ENCODE results near the gene PHACTR3.

The PHACTR3 gene

GRCh38 chr20:59568509-59569024 is 35.8 kb upstream of the PHACTR3 start:
- Histone ChIP-seq H3K4me2 (ENCODE audit: low read depth, low read length) (no peak overlapping the region), H3K9ac (ENCODE audit: low read length) (no peak overlapping the region), H3K9me2 (replicated peaks; ENCODE audit: insufficient read depth, low read length) (no peaks in the 10 kb centered on the region), H4K20me1 (ENCODE audit: insufficient read depth, low read length) (no peaks in the 10 kb centered on the region), H3K27me3 (replicated peaks; ENCODE audit: insufficient read depth, low read length) (peaks cover 69% of the 10 kb centered on the region), H3K36me3 (replicated peaks; ENCODE audit: insufficient read depth, low read length) (no peaks in the 10 kb centered on the region), H3F3A (ENCODE audit: insufficient read depth, low read length) (no peaks in the 10 kb centered on the region), H3K4me1 (ENCODE audit: low read length) (no peaks in the 10 kb centered on the region), H3K4me3 (ENCODE audit: low read length) (no peak overlapping the region), H2AFZ (ENCODE audit: low read length) (no peak overlapping the region), H3K27ac (ENCODE audit: low read length) (no peak overlapping the region), H3K79me2 (ENCODE audit: low read length) (no peaks in the 10 kb centered on the region), H3K9me3 (replicated peaks; ENCODE audit: insufficient read depth, low read length) (no peaks in the 10 kb centered on the region)
- no peak for DNase-seq
- TF ChIP-seq EZH2 (optimal IDR thresholded peaks at IDR 0.05; ENCODE audit: low read depth, low read length) (no peak), CTCF (IDR thresholded peaks at IDR 0.05; ENCODE audit: low read length) (no peak), EZH2phosphoT487 (IDR thresholded peaks at IDR 0.05; ENCODE audit: low read length) (no peak)

GRCh38 chr20:59569305-59569704 is 35.0 kb upstream of the PHACTR3 start:
- no peaks in the 10 kb centered on the region for H3K36me3 ChIP-seq (replicated peaks; ENCODE audit: insufficient read depth, low read length)
- no peaks in the 10 kb centered on the region for H3F3A ChIP-seq (ENCODE audit: insufficient read depth, low read length)
- no peak overlapping the region for H3K9ac ChIP-seq (ENCODE audit: low read length)
- no peak for DNase-seq
- TF ChIP-seq EZH2 (optimal IDR thresholded peaks at IDR 0.05; ENCODE audit: low read depth, low read length) (no peak), CTCF (IDR thresholded peaks at IDR 0.05; ENCODE audit: low read length) (no peak), EZH2phosphoT487 (IDR thresholded peaks at IDR 0.05; ENCODE audit: low read length) (no peak)
- H4K20me1 ChIP-seq (ENCODE audit: insufficient read depth, low read length) = no peaks in the 10 kb centered on the region
- no peak overlapping the region for H3K4me3 ChIP-seq (ENCODE audit: low read length)
- no peak overlapping the region for H3K27ac ChIP-seq (ENCODE audit: low read length)
- H3K9me2 ChIP-seq (replicated peaks; ENCODE audit: insufficient read depth, low read length) = no peaks in the 10 kb centered on the region
- no peaks in the 10 kb centered on the region for H3K79me2 ChIP-seq (ENCODE audit: low read length)
- H3K4me2 ChIP-seq (ENCODE audit: low read depth, low read length) = no peak overlapping the region
- no peak overlapping the region for H2AFZ ChIP-seq (ENCODE audit: low read length)
- peaks cover 65% of the 10 kb centered on the region for H3K27me3 ChIP-seq (replicated peaks; ENCODE audit: insufficient read depth, low read length)
- no peaks in the 10 kb centered on the region for H3K9me3 ChIP-seq (replicated peaks; ENCODE audit: insufficient read depth, low read length)
- no peaks in the 10 kb centered on the region for H3K4me1 ChIP-seq (ENCODE audit: low read length)

GRCh38 chr20:59571151-59571550 is 33.2 kb upstream of the PHACTR3 start:
- Histone ChIP-seq H3K27me3 (replicated peaks; ENCODE audit: insufficient read depth, low read length) (peaks cover 66% of the 10 kb centered on the region), H3K36me3 (replicated peaks; ENCODE audit: insufficient read depth, low read length) (no peaks in the 10 kb centered on the region), H3K79me2 (ENCODE audit: low read length) (no peaks in the 10 kb centered on the region), H3K9ac (ENCODE audit: low read length) (no peak overlapping the region), H2AFZ (ENCODE audit: low read length) (no peak overlapping the region), H3K4me1 (ENCODE audit: low read length) (no peaks in the 10 kb centered on the region), H3K4me2 (ENCODE audit: low read depth, low read length) (no peak overlapping the region), H3K27ac (ENCODE audit: low read length) (no peak overlapping the region), H3K9me2 (replicated peaks; ENCODE audit: insufficient read depth, low read length) (no peaks in the 10 kb centered on the region), H4K20me1 (ENCODE audit: insufficient read depth, low read length) (no peaks in the 10 kb centered on the region), H3K9me3 (replicated peaks; ENCODE audit: insufficient read depth, low read length) (no peaks in the 10 kb centered on the region), H3K4me3 (ENCODE audit: low read length) (no peak overlapping the region), H3F3A (ENCODE audit: insufficient read depth, low read length) (no peaks in the 10 kb centered on the region)
- TF ChIP-seq EZH2 (optimal IDR thresholded peaks at IDR 0.05; ENCODE audit: low read depth, low read length) = no peak
- no peak for TF ChIP-seq EZH2phosphoT487 (IDR thresholded peaks at IDR 0.05; ENCODE audit: low read length)
- no peak for TF ChIP-seq CTCF (IDR thresholded peaks at IDR 0.05; ENCODE audit: low read length)
- DNase-seq = no peak

All from MM.1S (cell line).